HPDE6-E6E7 (cell line): Measurements from ENCODE around the gene CCDC197.

ENCODE experiments used
- DNase-seq: peaks from one replicate; pipeline ENCODE4 v3.0.0; 2011; ENCODE audit warnings: missing footprints; ENCODE audit errors: extremely low spot score

The CCDC197 gene

DNA sequence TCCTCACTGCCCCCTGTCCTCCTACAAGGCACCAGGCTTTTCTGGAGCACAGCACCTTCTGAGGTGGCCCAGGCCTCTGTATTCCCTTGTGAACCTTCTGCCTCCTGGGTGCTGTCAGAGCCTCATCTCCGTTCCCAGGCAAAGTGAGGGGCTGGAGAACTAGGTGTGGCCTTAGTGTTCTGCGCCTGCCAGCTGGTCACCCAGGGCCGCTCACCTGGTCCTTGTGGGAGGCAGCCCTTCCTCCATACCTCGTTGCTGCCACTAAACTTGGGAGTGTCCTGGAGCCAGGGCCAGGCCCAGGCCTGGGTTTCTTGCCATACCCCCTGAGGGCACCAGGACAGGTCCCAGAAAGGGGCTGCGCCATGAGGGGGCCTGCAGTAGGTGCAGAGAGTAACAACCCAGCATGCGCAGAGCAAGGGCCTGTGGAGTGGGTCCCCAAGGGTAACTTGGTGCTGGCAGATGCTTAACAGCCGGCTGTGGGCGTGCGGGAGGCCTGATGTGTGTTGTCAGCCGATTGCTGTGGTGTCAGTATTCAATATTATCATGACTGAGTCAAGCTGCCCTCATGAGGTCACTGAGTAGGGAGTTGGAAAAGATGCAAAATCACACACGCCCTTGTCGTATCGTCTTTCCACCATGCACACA, 46.1 kb downstream of the CCDC197 start:
- no peak for DNase-seq

DNA sequence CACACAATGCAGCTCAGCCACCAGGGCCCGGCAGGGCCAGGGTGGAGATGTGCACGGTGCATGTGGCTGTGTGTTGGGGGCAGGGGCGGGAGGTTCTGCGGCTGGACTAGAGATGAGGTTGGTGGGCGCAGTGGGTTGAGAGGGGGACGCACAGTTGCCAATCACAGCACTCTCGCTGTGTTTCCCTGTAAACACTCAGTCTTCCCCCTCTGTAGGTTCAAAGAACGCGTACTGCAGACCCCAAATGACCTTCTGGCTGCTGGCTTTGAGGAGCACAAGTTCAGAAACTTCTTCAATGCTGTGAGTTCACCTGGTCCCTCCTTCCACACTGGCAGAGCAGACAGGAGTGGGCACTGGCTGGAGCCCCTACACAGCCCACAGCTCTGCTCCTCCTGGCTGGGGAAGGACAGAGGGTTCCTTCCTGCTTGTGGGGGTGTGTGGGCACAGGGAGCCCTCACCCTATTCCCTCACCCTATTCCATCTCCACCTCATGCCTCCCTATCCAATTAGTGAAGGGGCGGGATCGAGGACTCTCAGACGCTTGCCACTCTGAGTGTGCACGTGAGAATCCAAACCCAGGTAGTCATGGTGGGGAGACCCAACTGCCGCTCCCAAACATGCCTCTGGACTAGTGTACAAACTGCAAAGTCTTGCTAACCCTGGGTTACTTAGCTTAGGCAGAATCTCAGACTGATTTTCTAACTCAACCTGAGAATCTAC, 46.8 kb downstream of the CCDC197 start:
- DNase-seq: no peak

DNA sequence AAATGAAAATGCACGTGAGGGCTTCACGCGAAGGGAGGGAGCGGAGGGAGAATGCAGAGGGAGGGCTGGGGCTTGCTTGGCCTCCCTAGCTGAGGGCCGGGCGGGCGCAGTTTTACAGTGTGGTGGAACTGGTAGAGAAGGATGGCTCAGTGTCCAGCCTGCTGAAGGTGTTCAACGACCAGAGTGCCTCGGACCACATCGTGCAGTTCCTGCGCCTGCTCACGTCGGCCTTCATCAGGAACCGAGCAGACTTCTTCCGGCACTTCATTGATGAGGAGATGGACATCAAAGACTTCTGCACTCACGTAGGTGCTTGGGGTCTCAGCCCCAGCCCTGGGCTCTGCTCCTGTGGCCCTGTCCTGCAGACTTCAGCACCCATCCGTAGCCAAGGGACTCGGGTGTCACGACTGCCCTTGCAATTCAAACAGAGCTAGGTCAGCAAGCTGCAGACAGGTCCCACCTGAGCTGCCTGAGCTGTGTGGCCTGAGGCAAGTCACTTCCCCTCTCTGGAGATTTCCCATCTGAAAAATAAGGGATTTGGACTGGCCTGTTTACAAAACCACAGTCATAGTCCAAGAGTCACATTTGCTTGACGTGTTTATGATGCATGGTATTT, 47.5 kb downstream of the CCDC197 start:
- DNase-seq: no peak

DNA sequence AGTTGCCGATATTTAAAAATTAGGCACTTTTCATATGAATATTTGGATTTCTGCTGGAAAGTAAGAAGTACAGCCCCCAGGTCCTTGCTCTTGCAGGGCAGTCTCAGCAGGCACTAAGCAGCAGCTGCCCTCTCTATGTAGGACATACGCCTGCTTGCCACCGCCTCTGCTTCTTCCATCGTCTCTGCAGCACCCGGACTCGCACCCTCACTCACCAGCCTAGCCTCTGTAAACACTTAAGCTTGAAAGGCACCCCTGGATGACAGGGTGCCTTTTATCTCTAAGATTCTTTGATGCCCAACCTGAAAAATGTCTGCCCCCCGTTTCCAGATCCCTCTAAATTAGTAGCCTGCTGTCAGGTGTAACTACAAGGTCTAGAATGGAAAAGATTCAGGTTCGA, 48.0 kb downstream of the CCDC197 start:
- DNase-seq: no peak

DNA sequence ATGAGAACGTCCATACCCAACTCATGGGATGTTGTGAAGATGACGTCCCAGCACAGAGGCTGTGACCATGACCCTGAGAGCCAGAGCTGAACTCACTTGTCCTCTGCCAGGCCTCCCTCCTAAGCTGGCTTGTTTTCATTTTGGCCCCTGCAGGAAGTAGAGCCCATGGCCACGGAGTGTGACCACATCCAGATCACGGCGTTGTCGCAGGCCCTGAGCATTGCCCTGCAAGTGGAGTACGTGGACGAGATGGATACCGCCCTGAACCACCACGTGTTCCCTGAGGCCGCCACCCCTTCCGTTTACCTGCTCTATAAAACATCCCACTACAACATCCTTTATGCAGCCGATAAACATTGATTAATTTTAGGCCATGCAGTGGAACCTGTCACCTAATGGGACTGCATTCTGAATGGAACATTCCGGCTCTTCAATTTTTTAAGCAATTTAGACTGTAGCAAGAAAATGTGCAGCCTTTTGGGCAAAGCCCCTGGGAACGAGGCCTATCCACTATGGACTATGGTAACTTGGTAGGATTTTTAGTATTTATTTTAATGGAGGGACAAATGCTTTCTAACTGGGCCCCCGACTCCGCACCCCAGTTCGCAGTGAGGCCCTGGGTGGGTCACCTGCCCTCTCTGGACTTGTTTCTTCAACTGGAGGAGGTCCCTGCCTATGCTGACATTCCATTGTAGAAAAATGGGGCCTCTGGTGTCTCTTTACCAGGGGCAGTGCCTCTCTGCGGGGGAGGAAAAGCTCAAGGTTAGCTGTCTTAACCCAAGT, 48.7 kb downstream of the CCDC197 start:
- DNase-seq: no peak

DNA sequence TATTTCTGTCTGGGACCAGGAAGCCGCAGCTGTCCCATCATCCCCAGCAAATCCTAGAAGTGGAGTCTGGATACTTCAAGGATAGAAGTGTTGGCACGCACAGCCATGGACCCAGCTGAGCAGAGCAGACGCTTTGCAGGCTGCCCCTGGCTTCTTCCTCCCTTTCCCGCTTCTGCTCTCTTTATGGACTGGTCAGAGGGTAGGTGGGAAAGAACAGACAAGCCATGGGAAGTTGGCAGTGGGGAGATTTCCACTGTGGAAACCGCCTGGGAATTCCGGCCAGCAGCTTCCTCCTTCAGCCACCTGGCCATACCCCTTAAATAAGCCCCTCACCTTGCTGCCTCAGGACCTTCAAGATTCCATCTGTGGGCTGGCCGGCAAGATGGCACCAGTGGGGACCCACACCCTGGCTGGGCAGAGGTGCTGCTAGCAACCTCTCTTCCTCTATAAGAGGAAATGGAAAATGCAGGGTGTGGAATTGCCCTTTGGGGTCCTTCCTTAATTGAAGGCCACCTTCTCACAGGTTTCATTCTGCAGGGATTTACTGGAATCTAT, 49.7 kb downstream of the CCDC197 start:
- DNase-seq: no peak

DNA sequence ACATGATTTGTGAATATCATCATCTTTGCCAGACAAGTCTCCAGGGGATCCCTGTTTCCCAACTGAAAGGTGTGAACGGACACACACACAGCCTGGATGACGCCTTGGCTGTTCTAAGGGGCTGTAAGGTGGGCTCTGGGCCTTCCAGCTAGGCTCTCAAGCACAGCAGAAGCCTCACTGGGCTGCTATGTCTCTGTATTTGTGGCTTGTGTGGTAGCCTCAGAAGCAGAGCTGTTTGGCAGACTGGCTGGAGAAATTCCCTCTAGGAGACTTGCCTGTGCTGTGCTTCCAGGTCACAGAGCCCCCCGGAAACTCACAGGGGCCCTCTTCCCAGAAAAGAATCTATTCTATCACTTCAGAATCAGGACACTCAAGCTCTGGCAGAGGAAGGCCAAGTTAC, 50.5 kb downstream of the CCDC197 start:
- no peak for DNase-seq

DNA sequence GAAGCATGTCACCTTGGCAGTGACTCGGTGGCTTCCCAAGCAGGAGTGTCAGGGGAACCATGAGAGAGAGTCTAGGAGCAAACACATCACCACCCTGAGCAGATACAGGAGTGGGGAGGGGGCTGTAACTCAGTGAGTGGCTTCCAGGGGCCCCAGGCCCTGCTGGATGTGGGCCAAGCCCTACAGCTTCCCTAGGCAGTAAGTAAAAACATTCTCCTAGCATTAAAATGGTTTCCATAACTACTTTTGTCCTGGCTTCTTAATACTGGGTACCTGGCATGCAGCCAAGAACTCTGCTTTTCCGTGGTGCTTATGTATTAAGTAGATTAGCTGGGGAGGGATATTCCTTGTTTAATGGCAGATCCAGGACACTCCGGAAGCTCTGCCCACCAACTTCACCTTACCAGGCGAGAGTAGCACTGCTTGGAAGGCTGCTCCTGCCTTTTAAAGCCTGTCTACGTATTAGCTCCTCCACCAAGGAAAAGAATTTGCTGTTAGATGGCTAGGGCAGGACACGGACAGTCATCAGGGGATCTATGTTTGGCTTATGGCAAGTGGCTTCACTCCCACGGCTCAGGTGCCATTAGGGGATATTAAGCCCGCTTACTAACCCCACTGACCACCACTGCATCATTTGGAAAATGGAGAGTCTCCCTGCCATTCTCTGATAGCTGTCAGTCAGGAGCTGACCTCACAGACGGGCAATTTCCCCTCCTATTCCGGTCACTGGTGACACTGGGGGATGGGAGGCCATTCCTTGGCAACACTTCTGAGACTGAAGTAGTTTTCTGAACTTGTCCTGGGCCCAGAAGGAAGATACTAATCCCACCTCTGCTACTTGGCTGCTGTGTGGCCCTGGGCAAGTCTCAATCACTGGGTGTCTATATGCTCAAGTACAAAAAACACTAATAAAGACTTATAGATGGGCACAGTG, 51.9 kb downstream of the CCDC197 start:
- no peak for DNase-seq

DNA sequence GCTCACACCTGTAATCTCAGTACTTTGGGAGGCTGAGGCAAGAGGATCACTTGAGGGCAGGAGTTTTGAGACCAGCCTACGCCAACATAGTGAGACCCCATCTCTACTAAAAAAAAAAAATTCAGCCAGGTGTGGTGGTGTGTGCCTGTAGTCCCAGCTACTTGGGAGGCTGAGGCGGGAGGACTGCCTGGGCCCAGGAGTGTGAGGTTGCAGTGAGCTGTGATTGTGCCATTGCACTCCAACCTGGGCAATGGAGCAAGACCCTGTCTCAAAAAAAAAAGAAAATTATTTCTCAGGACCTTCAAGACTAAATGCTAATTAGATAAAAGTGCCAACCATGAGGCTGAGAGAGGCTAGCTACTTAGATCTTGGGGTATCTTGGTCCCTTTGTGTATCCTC, 52.5 kb downstream of the CCDC197 start:
- no peak for DNase-seq

DNA sequence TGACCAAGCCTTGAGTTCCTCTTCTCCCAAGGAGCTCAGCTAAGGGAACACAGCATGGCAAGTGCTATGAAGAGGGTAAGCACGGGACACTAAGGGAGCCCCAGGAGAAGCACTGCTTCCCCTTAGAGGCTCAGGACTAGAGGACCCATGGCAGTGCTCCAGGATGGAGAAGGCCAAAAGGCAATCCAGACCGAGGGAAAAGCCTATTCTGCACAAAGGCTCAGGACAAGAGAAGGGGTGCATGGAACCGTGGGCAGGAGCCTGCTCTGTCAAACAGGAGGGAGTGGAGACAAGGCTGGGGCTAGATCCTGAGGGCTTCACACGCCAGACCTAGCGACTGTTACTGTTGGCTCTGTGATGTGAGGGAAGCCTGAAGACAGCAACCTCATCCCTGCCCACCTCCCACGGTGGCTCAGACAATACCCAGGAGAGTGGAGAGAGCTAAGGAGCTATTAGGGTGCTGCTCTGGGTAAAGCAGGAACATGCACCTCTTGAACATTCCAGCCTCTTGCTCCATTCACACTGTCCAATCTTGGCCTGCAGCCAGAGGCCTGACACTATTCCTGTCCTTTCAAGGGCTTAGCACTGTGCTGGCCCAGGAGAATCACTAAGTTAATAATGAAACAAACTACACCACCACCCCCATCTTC, 53.3 kb downstream of the CCDC197 start:
- no peak for DNase-seq

DNA sequence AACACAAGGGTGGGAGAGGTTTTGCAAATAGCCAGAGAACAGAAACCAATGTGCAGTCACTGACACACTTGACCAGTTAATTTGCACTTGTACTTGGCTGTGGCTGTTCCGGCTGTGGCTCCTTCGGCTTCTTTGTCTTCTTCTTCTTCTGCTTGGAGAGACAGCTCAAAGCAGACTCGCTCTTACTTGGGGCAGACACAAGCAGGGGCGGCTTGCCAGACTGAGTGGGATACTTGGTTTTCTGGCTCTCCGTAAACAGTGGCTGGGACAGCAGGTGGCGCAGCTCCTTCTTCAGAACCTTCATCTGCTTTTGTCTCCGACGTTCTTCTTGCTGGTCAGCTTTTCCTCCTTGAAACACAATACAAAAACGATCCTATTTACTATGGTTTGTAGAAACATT, 54.0 kb downstream of the CCDC197 start:
- no peak for DNase-seq

DNA sequence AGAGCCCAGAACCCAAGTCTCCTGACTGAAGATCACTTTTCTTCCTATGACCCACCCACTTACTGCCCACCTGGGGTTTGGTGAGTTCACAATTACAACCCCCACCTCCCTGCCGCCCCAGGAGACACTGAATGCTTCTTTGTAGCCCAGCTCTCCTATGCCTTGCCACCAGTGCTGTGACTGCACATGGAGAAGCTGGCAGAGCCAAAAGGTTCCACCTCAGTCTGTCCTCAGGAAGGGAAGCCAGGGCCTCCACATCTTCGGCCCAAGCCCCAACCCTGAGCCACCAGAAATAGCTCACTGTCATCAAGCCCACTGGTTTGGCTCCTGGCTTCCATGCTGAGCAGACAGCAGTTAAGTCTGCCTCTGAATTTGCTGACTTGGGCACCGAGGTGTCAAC, 54.7 kb downstream of the CCDC197 start:
- DNase-seq: no peak

DNA sequence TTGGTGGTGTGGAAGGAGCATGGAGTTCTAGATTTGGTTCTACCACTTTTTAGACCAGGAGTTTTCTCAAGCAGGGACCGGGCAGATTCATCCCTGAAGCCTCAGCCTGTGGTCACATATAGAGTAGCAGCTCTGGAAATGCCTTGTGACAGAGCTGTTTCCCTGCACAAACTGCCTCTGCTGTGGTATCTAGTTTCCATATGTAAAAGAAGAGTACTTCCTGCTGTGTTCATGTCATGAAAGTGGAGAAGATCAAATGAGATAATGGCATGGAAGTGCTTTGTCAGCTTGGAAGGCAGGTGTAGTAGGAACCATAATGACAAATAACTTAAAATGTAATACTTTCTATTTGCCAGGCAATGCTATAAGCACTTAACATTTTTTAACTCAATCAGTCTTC, 55.1 kb downstream of the CCDC197 start:
- no peak for DNase-seq

DNA sequence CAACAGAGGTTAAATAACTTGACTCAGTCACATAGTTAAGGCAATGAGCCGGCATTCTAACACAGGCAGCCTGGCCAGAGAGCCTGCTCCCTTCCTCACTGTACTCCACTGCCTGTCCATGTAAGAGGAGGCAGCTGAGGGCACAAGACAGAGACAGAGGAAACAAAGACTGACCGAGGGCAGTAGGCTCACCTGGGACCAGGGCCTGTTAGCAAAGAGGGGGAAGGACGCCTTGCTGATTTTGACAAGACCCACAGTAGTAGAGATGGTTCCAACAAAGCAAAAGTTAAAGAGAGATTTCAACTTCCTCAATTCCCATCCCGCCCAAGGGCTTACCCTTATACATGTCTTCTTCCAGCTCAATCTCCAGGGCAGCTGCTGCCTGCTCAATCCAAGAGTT, 55.6 kb downstream of the CCDC197 start:
- DNase-seq: no peak

DNA sequence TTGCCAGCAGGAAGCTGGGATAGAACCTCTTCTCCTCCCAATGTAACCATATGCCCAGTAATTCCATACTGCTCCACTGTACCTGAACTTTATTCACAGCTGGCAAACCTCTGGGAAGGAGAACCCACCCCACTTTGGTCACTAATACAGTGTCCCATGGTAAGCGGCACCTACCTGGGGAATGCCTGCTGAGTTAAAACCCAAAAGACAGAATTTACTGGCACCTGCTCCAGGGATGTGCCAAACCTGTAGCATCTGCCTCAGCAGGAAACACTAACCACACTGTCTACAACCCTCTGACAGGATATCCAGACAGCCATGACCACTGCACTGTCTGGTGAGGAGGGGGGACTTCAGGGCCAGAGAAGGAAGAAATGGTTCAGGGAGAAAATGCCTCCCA, 57.3 kb downstream of the CCDC197 start:
- no peak for DNase-seq

DNA sequence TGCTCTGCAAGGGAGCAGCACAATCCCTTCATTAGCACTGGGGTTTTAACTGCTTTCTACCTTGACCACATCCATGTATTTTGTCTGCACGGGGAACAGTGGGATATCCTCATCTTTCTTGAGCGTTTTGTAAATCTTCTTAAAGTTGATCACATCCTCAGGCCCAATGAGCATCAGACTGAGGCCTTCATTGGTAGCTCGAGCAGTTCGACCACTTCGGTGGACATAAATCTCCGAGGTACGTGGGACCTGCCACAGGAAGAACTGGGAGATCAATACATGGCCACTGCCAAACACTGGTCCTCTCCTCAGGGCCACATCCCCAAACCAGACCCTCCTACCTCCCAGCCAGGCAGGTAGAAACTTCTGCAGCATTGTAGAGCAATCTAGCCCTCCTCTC, 57.8 kb downstream of the CCDC197 start:
- DNase-seq: no peak

DNA sequence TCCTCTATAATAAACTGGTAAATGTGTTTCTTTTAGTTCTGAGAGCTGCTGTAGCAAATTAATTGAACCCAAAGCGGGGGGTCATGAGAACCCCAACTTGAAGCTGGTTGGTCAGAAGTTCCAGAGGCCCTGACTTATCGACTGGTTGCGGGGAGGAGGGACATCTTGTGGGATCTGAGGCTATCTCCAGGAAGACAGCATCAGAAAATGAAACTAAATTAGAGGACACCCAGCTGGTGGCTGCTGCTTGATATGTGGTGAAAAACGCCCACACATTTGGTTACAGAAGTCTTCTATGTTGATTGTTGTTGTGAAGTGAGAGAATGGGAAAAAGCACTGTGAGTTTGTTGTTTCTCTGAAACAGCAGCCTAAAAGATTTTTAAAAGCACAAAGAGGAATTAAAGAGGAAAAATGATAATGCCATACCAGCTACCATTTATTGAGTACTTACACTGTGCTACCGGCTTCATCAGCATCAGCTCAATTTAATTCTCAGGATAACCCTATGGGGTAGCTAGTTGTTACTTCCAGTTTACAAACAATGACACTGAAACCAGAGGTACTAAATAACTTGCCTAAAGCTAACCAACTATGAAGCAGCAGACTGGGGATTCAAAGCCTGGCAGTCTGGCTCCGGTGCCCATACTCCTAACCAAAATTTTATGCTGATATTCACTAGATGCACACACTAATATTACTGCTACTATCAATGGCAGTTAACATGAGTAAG, 59.6 kb downstream of the CCDC197 start:
- no peak for DNase-seq

DNA sequence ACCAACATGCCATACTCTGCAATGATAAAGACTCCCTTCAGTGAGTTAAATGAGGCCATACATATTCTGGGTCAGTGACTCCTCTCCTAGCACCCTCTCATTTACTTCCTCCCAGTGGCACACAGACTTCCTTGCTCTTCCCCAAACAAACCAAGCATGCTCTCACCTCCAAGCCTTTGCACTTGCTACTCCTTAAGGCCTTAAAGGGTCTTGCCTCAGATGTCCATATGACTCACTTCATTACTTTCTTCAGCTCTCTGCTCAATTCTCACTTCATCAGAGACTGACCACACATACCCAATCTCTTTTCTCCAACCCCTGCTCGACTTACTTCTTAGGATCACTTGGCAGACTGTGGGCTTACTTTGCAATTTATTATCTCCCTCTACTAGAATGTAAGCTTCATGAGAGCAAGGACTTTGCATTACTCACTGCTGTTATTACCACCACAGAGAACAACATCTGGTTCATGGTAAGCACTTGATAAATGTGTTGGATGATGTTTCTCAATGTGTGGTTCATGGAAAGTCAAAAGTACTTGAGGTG, 61.1 kb downstream of the CCDC197 start:
- no peak for DNase-seq
